T47D (cell line): Measurements from ENCODE around the gene AK4.

ENCODE experiments used
- DNase-seq, 2 experiments: peaks; one replicate each; pipeline versions ENCODE4 v3.0.0 to v3.0.0-alpha.2; 2011 to 2012; ENCODE audit warnings: low read depth in 1 of 2, low spot score in 1 of 2
- JUND ChIP-seq: IDR thresholded peaks from 2 replicates; pipeline ENCODE4 v1.6.1; 2012; ENCODE audit warnings: low read depth
- in situ Hi-C: cut with HindIII; loops from 2 replicates; pipeline ENCODE4 v1.10.0; 2016; ENCODE audit warnings: low sequenced_read_pairs, low pct_unique_long_range_greater_than_20kb

AK4 gene

DNA sequence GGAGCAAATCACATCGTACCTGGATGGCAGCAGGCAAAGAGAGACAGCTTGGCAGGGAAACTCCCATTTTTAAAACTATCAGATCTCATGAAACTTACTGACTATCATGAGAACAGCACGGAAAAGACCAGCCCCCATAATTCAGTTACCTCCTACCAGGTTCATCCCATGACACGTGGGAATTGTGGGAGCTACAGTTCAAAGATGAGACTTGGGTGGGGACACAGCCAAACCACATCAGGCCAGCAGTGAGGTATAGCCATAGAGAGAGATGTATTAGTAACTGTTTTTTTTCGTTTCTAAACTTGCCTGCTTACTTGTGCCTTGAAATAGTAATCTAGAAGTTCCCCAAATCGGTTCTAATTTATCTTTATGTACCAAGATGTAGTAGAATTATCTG is 48.9 kb downstream of the AK4 start:
- in situ Hi-C loops, result no loop called here
- no peak for TF ChIP-seq JUND
- DNase-seq, result no peak

DNA sequence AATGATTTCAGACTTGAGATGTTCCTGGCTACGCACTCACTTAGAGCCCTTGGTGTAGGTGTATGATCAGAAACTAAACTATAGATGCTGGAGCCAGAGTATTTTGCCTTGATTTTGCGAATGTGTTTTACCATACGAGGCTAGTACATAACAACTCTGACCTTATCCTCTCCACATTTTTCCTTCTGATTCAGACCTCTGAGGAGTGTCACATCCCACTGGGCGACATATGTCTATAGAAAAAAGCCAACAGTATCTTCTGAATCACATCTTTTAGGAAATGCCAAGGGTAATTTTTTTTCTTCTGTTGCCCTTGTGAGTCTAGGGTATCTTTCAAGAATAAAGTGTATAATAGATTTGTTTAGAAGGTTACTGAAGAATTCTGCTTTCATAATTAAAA is 49.6 kb downstream of the AK4 start:
- TF ChIP-seq JUND, result no peak
- DNase-seq, result no peak
- in situ Hi-C loops, result no loop called here

DNA sequence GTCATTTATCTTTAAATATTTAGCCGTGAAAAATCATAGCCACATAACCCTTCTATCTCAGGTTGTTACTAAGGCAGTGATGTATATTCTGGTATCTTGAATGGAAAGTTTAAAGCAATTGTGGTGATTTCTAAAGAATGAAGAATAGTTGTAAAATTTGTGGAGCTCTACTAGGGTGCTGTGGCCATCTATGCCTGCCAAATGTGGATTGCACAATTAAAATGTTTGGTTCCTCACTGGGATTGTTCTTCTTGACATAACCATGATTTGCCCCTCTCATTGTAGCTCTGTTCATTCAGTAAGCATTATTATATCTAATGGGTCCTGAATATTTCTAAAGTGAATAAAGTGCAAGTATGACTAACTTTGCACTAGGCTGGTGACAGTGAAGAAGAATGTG is 50.1 kb downstream of the AK4 start:
- DNase-seq, result no peak
- in situ Hi-C loops, result no loop called here
- no peak for TF ChIP-seq JUND

DNA sequence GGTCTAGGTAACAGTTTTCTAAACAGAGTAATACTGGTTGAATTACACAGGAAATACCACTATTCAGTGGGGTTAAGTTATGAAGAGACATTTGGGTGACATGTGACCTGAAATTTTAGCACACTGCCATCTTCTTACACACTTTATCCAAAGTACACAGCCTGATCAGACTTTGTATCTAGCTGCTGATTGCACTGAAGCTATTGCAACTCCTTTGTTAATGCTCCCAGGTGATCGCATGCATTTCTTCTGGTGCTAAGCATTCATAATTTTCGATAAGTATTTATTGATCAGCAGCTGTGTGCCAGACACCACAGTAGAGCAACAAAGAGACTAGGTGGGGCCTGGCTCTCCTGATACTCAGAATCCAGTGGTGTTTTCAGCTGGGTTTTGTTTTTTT is 52.4 kb downstream of the AK4 start:
- no peak for DNase-seq
- in situ Hi-C loops, result no loop called here
- TF ChIP-seq JUND, result no peak

DNA sequence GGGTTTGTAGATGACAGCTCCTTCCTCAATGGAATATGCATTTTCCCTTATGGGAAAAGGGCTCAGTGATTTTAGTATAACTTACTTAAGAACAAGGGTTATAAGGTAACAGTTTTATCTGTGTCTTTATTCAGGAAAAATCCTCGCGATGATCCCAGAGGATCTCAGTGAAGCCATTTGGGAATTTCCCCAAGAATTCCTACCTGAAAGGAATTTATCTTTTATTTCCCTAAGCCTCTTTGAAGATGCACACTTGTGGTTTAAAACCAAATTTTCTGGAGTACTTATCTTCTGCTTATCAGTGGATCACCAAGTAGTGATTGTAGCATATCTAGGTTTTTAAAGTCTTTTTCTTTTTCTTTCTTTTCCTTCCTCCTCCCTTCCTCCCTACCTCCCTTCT is 58.8 kb downstream of the AK4 start:
- DNase-seq, result no peak
- TF ChIP-seq JUND, result no peak
- in situ Hi-C loops, result no loop called here

DNA sequence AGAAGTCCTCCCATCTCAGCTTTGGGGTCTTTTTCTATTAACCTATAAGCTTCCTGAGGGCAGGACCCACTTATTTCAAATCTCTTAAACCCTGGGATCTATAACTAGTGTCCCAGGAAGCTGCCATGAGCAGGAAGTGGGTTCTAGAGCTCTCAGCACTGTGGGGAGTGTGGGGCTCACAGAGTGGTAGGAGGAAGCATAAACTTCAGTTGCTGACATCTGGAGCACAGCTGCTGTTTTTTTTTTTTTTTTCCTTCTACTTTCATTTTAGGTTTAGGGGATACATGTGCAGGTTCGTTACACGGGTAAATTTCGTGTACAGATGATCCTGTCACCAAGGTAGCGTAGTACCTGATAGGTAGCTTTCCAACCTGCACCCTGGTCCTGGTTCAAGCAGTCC is 59.3 kb downstream of the AK4 start:
- no peak for DNase-seq
- in situ Hi-C loops, result no loop called here
- no peak for TF ChIP-seq JUND

DNA sequence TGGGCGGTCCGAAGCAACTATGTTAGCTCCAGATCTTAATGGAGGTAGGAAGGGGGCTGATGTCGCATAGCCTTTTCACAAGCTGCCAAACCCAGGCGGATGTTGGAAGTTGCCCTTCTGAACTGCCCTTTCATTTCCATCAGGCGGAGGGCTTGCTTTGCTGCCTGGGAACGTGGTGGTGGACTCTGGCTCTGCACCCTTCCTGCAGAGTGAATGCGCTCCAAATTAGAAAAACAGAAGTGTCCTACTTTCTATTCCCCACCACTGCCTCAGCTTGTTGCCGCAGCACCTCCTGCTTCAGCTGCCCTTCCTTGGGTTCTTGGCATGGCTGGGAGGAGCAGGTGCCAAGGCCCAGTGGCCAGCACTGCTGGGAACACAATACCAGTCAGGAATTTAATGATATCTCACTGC is 60.6 kb downstream of the AK4 start:
- in situ Hi-C loops, result no loop called here
- TF ChIP-seq JUND, result no peak
- DNase-seq, result no peak

DNA sequence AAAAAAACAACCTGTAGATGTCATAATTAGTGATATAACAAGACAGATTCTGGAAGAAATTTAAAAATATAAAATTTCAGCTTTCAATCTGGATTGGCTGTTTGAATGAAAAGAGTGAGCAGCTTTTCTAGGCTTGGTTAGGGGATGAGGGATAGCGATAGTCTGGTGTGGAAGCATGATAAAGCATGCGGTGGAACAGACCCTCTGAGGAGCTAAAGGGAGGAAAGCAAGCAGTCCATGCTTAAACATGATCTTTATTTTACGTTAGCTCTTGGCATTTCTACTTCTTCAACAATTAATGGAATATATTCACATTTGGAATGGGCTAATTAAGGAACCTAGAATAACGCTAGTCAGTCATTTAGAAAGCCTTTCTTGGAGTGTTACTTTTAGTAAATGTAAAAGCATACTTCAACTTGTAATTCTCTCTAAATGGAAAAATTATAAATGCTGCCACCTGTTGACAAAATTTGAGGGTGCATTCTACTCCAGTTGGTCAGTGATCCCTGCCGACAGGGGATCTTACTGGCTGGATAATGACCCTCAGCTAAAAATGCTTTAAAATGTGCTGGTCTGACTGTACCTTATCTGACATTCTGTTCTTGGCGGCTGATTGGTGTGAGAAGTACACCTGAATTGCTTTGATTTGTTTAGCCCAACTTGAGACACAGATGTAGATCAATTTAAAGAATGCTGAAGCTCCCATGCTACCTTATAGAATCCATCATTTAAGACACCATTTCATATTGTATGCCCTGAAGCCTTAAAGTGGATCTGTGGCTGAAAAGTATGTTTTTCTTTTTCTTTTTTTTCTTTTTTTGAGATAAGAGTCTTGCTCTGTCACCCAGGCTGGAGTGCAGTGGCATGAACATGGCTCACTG is 61.2 kb downstream of the AK4 start:
- in situ Hi-C loops, result no loop called here
- no peak for TF ChIP-seq JUND
- peak; percentile 53 to 60 for DNase-seq

DNA sequence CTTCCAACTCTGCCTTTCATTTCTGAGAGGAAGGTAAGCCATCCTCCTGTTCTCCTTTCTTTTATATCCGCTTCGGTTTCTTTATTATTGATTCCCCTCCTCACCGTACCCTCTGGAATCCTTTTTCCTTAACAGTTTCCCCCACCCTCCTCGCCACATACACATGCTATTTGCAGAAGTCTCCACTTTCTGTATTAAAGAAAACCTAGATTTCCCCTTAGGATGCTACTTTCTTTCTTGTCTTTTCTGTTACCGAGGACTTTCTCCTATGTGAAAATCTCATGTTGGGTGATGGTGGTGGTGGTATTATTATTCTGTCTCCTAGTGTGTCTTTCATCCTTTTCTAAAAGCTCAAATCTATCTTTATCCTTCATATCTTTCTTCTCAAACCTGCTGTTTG is 62.3 kb downstream of the AK4 start:
- DNase-seq, result no peak
- in situ Hi-C loops, result no loop called here
- no peak for TF ChIP-seq JUND

DNA sequence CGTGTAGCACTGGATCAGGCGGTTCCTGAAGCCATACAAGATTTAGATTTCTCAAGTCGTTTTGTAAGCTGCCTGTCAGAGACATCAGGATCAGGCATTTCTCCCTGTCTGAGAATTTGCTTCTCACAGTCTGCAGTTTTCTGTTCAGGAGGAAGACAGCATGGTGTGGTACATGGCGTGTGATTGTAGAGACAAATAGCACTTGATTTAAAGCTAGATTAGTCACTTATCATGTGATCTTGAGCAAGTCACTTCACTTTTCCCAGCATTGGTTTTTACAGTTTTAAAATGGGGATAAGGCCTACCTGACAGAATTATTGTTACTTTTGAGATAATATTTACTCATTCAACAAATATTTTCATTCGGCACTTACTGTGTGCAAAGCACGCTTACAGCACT is 63.3 kb downstream of the AK4 start:
- no peak for TF ChIP-seq JUND
- in situ Hi-C loops, result no loop called here
- no peak for DNase-seq

DNA sequence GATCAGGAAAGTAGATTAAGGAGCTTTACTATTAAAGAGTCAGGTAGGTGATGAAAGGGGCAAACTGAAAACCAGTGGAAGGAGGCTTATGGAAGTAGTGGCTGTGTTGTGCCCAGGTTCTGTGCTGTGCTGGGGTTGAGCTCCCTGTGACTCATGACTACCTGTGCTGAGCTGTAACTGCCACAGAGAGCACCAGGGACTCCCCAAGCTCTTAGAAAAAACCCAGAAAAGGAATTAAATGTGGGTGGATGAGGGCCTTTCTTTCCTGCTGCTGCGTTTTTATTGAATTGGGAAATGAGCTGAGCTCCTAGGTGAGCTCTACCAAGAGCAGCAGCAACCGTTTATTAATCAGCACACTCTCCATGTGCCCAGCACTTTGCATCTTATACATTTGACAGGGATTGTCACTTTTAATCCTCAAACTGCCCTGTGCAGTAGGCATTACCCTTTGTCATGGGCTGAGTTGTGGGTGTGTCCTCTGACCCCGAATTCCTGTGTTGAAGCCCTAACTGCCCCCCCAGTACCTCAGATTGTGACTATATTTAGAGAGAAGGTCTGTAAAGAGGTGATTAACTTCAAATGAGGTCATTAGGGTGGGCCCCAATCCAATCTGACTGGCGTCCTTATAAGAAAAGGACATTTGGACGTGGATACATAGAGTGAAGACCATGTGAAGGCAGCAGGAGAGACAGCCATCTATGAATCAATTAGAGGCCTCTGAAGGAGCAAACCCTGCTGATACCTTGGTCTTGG is 65.4 kb downstream of the AK4 start:
- DNase-seq, result no peak
- in situ Hi-C loops, result no loop called here
- TF ChIP-seq JUND, result no peak

DNA sequence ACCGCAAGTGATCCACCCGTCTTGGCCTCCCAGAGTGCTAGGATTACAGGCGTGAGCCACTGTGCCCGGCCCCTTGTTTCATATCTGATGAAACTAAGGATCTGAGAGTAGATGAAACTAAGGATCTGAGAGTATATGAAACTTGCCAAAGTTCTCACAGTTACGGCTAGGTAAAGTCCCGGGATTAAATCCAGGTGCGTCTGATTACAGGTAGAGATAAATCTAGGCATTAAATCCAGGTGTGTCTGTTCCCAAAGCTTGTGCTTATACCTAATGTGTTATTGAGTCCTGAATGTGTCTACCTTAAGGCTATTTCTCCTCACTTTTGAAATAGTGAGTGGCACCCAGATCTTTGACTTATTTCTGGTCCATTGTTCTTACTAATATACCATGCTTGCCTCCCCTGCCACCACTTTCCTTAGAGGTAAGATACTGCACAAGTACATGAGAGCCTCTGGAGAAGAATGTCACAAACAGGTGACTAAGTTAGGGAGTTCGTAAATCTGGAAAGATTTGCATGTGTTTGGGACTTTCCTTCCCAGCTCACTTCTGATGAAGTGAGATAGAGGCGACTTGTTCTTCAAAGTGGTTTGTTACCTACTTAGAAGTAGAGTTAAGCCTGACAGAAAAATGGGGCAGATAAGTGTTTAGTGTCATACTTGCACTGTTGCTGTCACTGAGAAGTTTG is 66.5 kb downstream of the AK4 start:
- in situ Hi-C loops, result no loop called here
- TF ChIP-seq JUND, result no peak
- no peak for DNase-seq

DNA sequence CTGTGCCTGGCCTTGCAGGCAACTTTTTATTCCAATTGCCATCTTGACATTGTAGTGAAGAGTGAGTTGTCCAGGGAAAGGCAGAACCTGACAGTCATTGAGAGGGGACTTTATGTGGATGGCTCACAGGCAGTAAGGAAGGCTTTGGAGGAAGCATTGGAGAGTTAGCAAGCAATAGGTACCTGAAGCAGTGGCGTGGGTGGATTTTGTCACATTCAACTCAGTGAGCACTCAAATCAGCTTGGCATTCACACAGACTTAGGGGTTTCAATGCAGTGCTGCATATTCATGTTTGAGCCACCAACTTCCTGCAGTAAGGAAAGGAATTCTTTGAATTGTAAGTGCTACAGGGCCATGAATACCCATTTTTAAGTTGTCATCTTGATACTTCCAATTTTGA is 69.0 kb downstream of the AK4 start:
- no peak for DNase-seq
- TF ChIP-seq JUND, result no peak
- in situ Hi-C loops, result no loop called here
